Immature natural killer cell (primary cell): ENCODE measurements around the gene FADS6. TPM values are rescaled to one million over a fixed set of nuclear protein-coding genes. Genes with fewer than 3 reads are reported as not detected.

Experiments used
- DNase-seq, 3 donors: peaks; one replicate each; pipeline ENCODE4 v3.0.0; 2022; ENCODE audit warnings: mixed read lengths in 1 of 3
- H3K27ac Mint-ChIP-seq, 6 donors: one replicate each; pipeline ENCODE4 v1.8.0; 2020; ENCODE audit warnings: mixed read lengths in 6 of 6, mild to moderate bottlenecking in 5 of 6, inconsistent platforms in 4 of 6, moderate library complexity in 3 of 6
- H3K27me3 Mint-ChIP-seq, 3 donors: one replicate each; pipeline ENCODE4 v1.8.0; 2020 to 2021; ENCODE audit warnings: low read depth in 3 of 3, mild to moderate bottlenecking in 3 of 3, mixed read lengths in 3 of 3, moderate library complexity in 3 of 3, inconsistent platforms in 1 of 3
- H3K36me3 Mint-ChIP-seq, 3 donors: one replicate each; pipeline ENCODE4 v1.8.0; 2020; ENCODE audit warnings: mixed read lengths in 3 of 3, inconsistent platforms in 2 of 3, mild to moderate bottlenecking in 2 of 3
- H3K4me1 Mint-ChIP-seq, 2 donors: one replicate each; pipeline ENCODE4 v1.8.0; 2020; ENCODE audit warnings: inconsistent platforms in 2 of 2, mild to moderate bottlenecking in 2 of 2, mixed read lengths in 2 of 2, moderate library complexity in 1 of 2
- H3K4me3 Mint-ChIP-seq, 5 donors: one replicate each; pipeline ENCODE4 v1.8.0; 2020; ENCODE audit warnings: mild to moderate bottlenecking in 5 of 5, mixed read lengths in 5 of 5, inconsistent platforms in 3 of 5, moderate library complexity in 3 of 5
- H3K9me3 Mint-ChIP-seq, 6 donors: one replicate each; pipeline ENCODE4 v1.8.0; 2020; ENCODE audit warnings: mild to moderate bottlenecking in 6 of 6, mixed read lengths in 6 of 6, inconsistent platforms in 4 of 6, moderate library complexity in 3 of 6
- polyA plus RNA-seq, 3 donors: library from polyadenylated mRNA; unstranded; fragments of 300-500 nt; fragmentation: Illumina TruSeq; gene quantifications; one replicate each; pipeline ENCODE4 v1.2.3, GENCODE V29; 2021

The FADS6 gene
- polyA plus RNA-seq, 3 donors from 2014 or later, result not detected

DNA sequence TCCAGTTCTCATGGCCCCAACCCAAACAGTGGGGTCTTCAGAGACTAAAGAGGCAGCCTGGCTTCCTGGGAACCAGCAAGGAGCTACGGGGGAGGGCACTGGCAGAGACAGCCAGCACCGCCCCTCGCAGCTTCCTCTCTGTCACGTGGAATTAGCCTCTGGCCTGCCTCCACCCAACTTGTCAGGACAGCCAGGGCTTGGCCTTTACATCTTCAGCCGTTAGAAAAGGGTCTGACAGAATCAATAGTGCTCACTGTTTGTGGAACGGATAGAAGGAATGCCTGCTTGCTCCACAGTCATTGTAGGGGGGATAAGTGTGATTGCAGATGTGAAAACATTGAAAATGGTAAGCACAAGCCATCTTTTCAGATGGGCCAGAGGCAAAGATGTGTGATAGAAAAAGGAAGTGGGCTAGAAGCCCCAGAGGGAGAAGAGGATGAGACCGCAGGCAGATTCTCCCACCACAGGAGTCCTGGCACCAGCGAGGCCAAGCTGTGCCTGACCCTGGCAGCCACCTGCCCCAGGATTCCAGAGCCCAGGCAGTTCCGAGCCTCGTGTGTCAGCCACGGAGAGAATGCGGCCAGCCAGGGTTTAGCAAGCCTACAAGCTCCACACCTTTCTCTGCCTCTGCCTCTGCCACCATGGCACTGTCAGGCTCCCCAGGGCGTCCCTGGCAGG lies 52.3 kb downstream of the FADS6 start:
- Mint-ChIP-seq H3K4me1 (peaks cover 21 to 22% of the 10 kb centered on the region in 2 donors), H3K4me3 (peak overlapping the region; percentile 1 to 53 (median 26)), H3K27ac (peak overlapping the region in 2 of 6 donors; percentile 19 to 82), H3K27me3 (peaks cover 3 to 7% (median 6%) of the 10 kb centered on the region in 3 donors), H3K36me3 (peaks cover 3 to 19% (median 16%) of the 10 kb centered on the region in 3 donors), H3K9me3 (no peaks in the 10 kb centered on the region)
- no peak for DNase-seq

DNA sequence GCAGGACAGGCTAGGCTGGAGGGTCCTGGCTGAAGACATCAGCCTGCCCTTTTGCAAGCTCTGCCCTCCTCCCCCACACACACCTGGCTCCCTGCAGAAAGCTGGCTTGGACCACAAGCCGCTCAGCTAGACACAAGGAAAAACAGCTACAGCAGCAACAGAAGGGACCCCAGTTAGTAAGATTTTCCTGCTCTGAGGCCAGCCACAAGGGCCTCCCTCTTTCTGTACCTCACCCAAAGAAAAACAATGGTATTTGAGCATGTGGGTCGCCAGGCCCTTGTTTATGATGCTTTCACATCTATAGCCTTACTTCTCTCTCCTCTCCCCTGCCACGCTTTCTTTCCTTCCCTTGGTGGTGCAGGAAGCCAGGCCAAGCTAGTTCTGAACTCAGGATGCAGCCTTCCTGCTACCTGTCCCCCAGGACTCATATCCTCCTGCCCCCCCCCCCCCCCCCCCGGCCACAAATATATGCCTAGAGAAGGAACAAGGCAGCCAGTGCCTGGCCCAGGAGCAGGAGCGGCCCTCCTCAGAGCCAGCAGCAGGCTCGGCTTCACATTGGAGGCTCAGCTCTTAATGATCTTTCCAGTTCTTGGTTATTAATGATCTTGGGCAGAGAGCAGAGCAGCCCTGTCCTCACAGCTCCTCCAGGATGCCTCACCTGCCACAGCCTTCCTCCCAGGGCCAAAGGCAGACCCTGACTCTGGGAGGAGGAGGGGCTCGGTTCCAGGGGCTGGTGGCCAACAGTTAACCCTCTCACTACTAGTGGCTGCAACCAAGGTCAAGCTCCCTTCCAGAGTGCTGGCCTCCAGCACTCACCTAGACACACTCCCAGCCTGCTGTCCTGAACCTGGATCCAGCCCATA lies 53.2 kb downstream of the FADS6 start:
- peaks cover 21 to 22% of the 10 kb centered on the region in 2 donors for H3K4me1 Mint-ChIP-seq
- peak overlapping the region in 1 of 6 donors; percentile 19 for H3K27ac Mint-ChIP-seq
- H3K36me3 Mint-ChIP-seq, result peaks cover 3 to 24% (median 19%) of the 10 kb centered on the region in 3 donors
- peaks cover 5 to 7% (median 6%) of the 10 kb centered on the region in 3 donors for H3K27me3 Mint-ChIP-seq
- DNase-seq, result no peak
- H3K9me3 Mint-ChIP-seq, result no peaks in the 10 kb centered on the region
- no peak overlapping the region for H3K4me3 Mint-ChIP-seq

DNA sequence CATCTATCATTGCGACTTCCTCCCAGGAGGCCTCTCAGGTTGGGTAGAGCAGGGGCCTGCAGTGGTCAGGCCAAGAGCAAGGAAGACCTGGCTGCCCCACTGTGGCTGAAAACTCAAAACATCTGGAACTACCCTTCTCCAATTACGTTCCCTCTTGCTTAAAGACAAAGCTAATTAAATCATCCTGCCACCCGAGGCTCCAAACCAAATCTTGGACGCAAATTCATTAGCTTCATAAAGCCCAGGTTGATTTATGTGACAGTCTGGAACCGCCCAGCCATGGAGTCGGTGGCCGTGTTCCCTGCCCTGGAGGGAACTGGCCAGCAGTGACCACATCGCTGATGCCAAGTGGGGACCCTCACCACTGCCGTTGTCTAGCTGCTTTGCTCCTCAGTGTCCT lies 55.2 kb downstream of the FADS6 start:
- H3K4me3 Mint-ChIP-seq, result no peak overlapping the region
- peaks cover 5 to 7% (median 6%) of the 10 kb centered on the region in 3 donors for H3K27me3 Mint-ChIP-seq
- DNase-seq, result no peak
- H3K27ac Mint-ChIP-seq, result no peak overlapping the region
- peaks cover 0 to 24% (median 19%) of the 10 kb centered on the region in 3 donors for H3K36me3 Mint-ChIP-seq
- peaks cover 17 to 22% of the 10 kb centered on the region in 2 donors for H3K4me1 Mint-ChIP-seq
- no peaks in the 10 kb centered on the region for H3K9me3 Mint-ChIP-seq

DNA sequence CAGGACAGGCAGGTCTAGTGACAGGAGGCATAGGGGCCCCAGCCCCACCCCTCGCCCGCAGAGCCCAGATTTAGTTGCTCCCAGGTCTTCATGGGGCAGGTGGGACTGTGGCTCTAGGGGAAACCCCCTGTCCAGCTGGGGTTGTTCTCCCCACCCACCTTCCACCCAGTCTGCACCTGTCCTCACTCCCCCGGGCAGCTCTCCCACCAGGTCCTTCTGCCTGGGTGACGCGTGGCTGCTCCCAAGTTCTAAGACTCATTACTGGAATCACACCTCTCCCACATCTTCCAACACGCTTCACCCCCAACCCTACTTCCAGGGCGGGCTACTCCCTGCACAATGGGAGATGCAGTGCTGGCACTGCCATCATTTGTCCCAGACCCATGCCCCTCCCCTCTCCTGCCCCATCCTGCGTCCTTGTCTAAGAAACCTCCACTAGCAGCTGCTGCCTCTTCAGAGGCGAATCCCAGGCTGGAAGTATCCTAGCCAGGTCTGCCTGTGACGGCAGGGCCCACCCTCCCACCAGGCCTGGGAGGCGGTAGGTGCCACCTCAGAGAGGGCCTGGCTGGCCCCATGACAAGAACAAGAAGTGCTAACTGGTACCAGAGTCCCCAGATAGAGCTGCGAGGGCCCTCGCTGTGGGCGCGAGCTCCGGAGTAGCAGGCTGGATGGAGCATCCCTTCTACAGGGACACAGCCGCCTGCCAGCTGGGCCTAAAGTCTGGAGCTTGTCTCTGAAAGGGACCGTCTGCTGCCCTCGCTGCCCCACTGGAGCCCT lies 56.6 kb downstream of the FADS6 start:
- DNase-seq, result no peak
- H3K4me3 Mint-ChIP-seq, result no peak overlapping the region
- H3K4me1 Mint-ChIP-seq, result peaks cover 12 to 19% of the 10 kb centered on the region in 2 donors
- peaks cover 0 to 24% (median 19%) of the 10 kb centered on the region in 3 donors for H3K36me3 Mint-ChIP-seq
- H3K27me3 Mint-ChIP-seq, result peaks cover 2 to 7% (median 4%) of the 10 kb centered on the region in 3 donors
- no peak overlapping the region for H3K27ac Mint-ChIP-seq
- H3K9me3 Mint-ChIP-seq, result no peaks in the 10 kb centered on the region

DNA sequence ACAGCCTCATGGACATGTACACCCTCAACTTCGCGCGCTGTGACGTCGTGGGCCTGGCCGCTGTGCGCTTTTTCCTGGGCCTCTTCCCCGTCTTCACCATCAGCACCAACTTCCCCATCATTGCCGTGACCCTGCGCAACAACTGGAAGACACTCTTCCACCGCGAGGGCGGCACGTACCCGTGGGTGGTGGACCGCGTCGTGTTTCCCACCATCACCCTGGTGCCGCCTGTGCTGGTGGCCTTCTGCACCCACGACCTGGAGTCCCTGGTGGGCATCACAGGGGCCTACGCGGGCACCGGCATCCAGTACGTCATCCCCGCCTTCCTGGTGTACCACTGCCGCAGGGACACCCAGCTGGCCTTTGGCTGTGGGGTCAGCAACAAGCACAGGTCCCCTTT lies 57.2 kb downstream of the FADS6 start:
- H3K27me3 Mint-ChIP-seq, result peaks cover 0 to 8% (median 2%) of the 10 kb centered on the region in 3 donors
- no peak overlapping the region for H3K4me3 Mint-ChIP-seq
- no peak for DNase-seq
- H3K36me3 Mint-ChIP-seq, result peaks cover 0 to 23% (median 18%) of the 10 kb centered on the region in 3 donors
- H3K4me1 Mint-ChIP-seq, result peaks cover 9 to 14% of the 10 kb centered on the region in 2 donors
- no peaks in the 10 kb centered on the region for H3K9me3 Mint-ChIP-seq
- H3K27ac Mint-ChIP-seq, result no peak overlapping the region

DNA sequence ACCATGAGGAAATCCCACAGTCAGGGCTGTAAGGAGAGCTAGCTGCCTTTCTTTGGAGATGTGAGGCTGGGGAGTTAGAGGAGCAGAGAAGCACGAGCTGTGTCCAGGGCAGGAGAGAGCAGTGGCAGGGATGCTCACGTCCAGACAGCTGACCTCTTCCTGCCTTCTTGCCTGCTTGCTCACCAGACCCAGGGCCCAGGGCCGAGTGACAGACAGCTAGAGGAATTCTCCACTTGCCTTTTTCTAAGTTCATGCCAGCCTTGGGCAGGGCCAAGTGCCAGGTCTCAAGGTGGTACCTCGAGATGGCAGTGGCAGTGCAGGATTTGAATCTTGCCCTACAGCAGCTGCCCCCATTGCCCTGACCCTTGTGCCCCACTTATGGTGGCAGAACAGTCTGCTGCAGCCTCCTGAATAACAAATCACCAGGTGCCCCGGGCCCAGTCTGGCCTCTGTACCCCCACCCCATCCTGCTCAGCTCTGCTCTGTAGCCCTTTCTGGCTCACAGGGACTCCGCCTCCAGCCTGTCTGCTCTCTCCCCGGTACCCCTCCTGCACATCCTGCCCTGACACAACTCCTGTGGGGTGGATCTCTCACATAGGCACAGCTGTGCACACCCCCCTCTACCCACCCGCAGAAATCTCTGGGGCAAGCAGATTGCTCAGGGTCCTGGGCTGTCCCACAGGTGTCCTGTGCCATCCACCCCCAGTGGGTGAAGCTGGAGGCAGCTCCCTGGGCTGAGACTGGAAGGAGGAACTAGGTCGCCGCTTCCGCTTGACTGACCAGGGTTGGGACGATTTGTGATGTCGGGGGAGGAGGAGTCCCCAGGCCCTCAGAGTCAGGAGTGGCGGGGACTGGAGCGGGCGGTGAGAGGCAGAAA lies 59.7 kb downstream of the FADS6 start:
- H3K27ac Mint-ChIP-seq, result peak overlapping the region in 1 of 6 donors; percentile 31
- H3K4me1 Mint-ChIP-seq, result no peaks in the 10 kb centered on the region
- no peak for DNase-seq
- no peak overlapping the region for H3K4me3 Mint-ChIP-seq
- no peaks in the 10 kb centered on the region for H3K9me3 Mint-ChIP-seq
- H3K27me3 Mint-ChIP-seq, result peaks cover 0 to 4% (median 2%) of the 10 kb centered on the region in 3 donors
- H3K36me3 Mint-ChIP-seq, result peaks cover 0 to 23% (median 14%) of the 10 kb centered on the region in 3 donors

DNA sequence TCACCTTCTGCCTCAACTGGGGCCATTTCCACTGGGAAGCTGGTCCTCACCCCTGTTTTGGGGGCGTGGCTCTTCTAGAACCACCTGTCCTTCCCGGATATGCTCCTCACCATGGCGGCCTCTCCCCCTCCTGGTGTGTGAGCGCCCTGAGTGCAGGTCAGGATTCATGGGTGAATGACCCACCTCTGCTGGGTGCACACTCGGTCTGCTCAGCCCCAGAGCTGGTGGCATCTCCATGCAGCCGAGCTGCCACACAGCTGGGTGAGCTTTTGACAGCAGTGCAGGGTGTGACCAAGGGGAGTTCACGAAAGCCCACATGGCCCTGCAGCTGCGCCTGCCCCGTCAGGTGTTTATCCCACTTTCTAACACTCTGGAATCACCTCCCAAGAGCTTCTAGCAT lies 61.0 kb downstream of the FADS6 start:
- no peak overlapping the region for H3K27ac Mint-ChIP-seq
- no peak for DNase-seq

DNA sequence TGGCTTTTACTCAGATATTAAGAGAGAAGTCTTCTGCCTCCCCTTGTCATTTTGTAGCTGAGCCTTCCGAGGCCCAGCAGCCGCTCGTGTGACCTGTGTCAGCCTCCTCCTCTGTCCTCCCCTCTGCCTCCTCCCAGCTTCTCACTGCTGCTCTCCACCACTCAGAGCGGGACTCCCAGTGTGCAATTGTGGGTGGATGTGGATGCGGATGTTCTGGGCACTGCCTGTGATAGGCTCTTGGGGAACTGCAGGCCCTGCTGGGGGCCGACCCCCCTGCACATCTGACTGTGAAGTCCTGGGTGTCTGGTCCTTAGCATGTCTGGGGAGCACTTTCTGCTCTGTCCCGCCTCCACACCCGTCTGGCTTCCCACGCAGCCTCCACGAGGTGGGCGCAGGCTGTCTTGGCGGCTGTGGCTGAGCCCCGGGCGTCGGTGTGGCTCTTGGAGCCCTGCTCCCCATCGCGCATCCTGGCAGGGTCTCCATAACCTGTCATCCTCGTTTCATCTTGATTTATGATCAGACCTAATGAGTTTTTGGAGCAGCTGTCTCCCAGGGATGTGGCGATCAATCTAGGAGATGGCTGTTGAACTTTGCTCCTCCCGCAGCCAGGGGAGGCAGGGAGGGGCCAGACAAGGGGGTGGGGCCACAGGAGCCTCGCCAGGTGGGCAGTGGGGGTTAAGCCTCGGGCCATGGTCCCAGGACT lies 61.8 kb downstream of the FADS6 start:
- no peaks in the 10 kb centered on the region for H3K4me1 Mint-ChIP-seq
- peaks cover 0 to 14% (median 5%) of the 10 kb centered on the region in 3 donors for H3K36me3 Mint-ChIP-seq
- no peak overlapping the region for H3K4me3 Mint-ChIP-seq
- no peak overlapping the region for H3K27ac Mint-ChIP-seq
- H3K27me3 Mint-ChIP-seq, result peaks cover 0 to 2% (median 2%) of the 10 kb centered on the region in 3 donors
- no peak for DNase-seq
- H3K9me3 Mint-ChIP-seq, result no peaks in the 10 kb centered on the region

More for the DNA sequence above, 61.0 kb downstream of the FADS6 start:
- peaks cover 0 to 2% (median 2%) of the 10 kb centered on the region in 3 donors for H3K27me3 Mint-ChIP-seq
- H3K4me3 Mint-ChIP-seq, result no peak overlapping the region
- H3K36me3 Mint-ChIP-seq, result peaks cover 0 to 18% (median 8%) of the 10 kb centered on the region in 3 donors
- H3K9me3 Mint-ChIP-seq, result no peaks in the 10 kb centered on the region
- H3K4me1 Mint-ChIP-seq, result no peaks in the 10 kb centered on the region

DNA sequence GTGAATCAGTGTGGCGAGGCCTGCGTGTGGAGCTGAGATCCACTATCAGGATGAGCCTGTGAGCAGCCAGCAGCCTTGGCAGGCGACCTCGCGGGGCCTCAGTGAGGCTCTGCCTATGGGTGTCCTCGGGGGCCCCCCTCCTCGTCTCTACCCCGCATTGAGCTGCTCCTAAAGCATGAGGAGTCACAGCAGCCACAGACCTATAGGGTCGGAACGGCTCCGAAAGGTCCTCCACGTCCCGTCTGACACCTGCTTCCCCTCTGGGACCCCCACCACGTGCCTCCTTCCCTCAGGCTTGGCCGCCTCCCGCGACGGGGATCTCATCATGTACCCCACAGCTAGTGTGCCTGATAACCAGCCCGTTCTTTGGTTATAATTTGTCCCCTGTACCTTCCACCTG lies 62.6 kb downstream of the FADS6 start:
- DNase-seq, result no peak
- Mint-ChIP-seq H3K9me3 (no peaks in the 10 kb centered on the region), H3K27me3 (peaks cover 0 to 2% (median 0%) of the 10 kb centered on the region in 3 donors), H3K27ac (no peak overlapping the region), H3K36me3 (peaks cover 0 to 8% (median under 1%) of the 10 kb centered on the region in 3 donors), H3K4me1 (no peaks in the 10 kb centered on the region), H3K4me3 (no peak overlapping the region)

DNA sequence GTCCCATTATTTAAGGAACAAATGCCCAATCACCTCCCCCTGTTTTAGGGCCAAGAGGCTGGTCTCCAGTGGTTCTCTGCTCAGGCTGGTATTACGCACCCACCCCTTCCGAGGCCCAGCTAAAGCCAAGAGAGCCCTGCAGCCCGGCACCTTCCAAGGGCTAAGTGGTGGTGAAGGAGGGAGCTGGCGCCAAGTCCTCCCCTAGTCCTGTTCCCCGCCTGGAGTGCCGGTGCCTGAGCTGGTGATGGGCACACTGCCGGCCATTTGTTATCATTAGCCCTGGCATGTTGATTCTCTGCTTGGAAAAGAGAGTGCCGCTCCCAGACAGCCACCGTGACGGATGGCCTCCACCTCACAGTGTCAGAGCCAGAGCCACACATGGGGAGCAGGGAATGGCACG lies 65.6 kb downstream of the FADS6 start:
- no peak for DNase-seq
- Mint-ChIP-seq H3K4me3 (no peak overlapping the region), H3K27ac (no peak overlapping the region), H3K4me1 (no peaks in the 10 kb centered on the region), H3K27me3 (peaks cover 0 to 2% (median 0%) of the 10 kb centered on the region in 3 donors), H3K9me3 (no peaks in the 10 kb centered on the region), H3K36me3 (peaks cover 0 to 6% (median 0%) of the 10 kb centered on the region in 3 donors)
